Right atrium auricular region (tissue), 2 donors: ENCODE data around the gene CDC34. TPM values are rescaled to one million over a fixed set of nuclear protein-coding genes. Genes with fewer than 3 reads are reported as not detected.

Experiments
- DNase-seq: peaks from one replicate; pipeline ENCODE4 v3.0.0-alpha.2; 2019; ENCODE audit warnings: low spot score
- H3K27ac ChIP-seq, 2 donors: fragments of 200-600 bp; sonication (generic); 1 replicate in 1 of 2; 2 replicates in 1 of 2; pipeline ENCODE4 v1.5.1; 2016 to 2019
- H3K27me3 ChIP-seq, 2 donors: fragments of 200-600 bp; sonication (generic); one replicate each; pipeline versions ENCODE4 v1.5.1 to v1.6.0; 2017 to 2019
- H3K36me3 ChIP-seq: fragments of 200-600 bp; sonication (generic); one replicate; pipeline ENCODE4 v1.5.1; 2016
- H3K4me1 ChIP-seq, 2 donors: fragments of 200-600 bp; sonication (generic); one replicate each; pipeline versions ENCODE4 v1.5.1 to v1.6.0; 2017 to 2019
- H3K4me3 ChIP-seq, 2 donors: fragments of 200-600 bp; sonication (generic); 1 replicate in 1 of 2; 2 replicates in 1 of 2; pipeline ENCODE4 v1.5.1; 2017 to 2019; ENCODE audit warnings: mild to moderate bottlenecking in 1 of 2, moderate library complexity in 1 of 2
- H3K9me3 ChIP-seq, 2 donors: fragments of 200-600 bp; sonication (generic); one replicate each; pipeline ENCODE4 v1.5.1; 2019
- total RNA-seq, 2 donors: library from RNA; depleted of rRNA; stranded (reverse); fragments of >200 nt; gene quantifications; one replicate each; pipeline ENCODE4 v1.1.0, GENCODE V29; 2016
- TF ChIP-seq, protein P1 (sequence below), 2 donors: fragments of 200-600 bp; sonication (generic); IDR thresholded peaks; one replicate each; pipeline ENCODE4 v1.5.1; 2019; ENCODE audit warnings: antibody characterized with exemption in 2 of 2

CDC34 gene
- total RNA-seq, 2 donors from 2014 or later, result 55.8 to 75.0 TPM

DNA sequence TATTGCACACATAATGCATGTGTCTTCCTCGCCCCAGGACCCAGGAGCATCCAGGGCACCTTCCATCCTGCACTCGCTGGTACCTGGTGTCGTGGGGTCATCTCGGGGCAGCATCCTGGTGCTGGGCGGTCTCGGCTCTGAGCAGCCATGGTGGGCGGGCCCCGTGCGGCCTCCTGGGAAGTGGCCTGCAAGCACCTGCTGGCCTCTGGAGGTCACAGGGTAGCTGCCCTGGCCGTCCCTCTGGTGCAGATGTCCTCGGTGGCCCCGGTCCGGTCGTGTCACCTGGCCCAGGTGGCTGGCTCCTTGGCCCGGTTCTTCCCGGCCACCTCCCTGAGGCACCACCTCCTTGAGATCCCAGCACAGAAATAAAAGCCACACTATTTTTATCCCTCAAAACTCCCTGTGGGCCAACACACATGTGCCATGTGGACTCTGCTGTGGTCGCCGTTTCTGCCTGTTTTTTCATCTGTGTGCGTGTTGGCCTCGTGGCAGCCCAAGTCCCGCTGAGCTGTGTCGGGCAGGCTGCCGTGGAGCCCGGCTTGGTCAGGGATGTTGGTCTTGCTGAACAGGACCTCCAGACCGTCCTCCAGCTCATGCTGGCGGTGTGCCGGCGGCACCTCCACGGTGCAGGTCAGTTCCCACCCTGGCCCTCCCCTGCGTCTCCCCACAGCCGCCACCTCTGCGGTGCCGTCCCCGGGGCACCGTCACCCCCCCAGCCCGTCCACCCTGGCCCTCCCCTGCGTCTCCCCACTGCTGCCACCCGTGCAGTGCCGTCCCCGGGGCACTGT, 7.3 kb downstream of the CDC34 start:
- Histone ChIP-seq H3K4me1 (peaks cover 0 to 17% of the 10 kb centered on the region in 2 donors), H3K27me3 (no peaks in the 10 kb centered on the region), H3K27ac (no peak overlapping the region), H3K9me3 (no peaks in the 10 kb centered on the region), H3K4me3 (no peak overlapping the region), H3K36me3 (peaks cover 69% of the 10 kb centered on the region)
- DNase-seq, result no peak
- TF ChIP-seq, protein P1, sequence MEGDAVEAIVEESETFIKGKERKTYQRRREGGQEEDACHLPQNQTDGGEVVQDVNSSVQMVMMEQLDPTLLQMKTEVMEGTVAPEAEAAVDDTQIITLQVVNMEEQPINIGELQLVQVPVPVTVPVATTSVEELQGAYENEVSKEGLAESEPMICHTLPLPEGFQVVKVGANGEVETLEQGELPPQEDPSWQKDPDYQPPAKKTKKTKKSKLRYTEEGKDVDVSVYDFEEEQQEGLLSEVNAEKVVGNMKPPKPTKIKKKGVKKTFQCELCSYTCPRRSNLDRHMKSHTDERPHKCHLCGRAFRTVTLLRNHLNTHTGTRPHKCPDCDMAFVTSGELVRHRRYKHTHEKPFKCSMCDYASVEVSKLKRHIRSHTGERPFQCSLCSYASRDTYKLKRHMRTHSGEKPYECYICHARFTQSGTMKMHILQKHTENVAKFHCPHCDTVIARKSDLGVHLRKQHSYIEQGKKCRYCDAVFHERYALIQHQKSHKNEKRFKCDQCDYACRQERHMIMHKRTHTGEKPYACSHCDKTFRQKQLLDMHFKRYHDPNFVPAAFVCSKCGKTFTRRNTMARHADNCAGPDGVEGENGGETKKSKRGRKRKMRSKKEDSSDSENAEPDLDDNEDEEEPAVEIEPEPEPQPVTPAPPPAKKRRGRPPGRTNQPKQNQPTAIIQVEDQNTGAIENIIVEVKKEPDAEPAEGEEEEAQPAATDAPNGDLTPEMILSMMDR (IDR thresholded peaks at IDR 0.05), result no peak

DNA sequence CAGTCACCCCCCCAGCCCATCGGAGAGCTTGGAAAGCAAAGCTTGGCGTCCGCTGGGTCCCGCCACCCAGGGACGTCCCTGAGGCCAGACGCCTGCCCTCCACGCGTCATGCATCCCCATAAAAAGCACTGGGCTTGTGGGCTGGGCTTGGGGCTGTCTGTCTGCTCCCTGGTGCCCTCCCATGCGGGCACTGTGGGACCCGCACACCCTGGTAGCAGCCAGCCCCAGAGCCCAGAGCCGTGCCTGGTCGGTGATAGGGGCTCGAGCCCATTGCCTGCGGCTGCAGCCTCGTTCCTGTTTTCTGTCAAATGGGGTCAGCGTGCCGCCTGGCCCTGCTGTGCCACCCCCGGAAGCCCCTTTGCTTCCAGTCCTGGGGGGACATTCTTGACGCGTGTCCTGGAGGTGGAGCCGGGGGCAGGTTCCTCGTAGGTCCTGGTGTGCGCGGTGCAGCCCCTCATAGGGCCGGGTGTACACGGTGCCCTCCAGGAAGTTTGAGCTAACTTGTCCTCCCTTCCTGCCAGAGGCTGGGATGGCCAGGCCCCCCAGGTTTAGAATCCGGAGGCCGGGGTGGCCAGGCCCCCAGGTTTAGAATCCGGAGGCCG, 8.0 kb downstream of the CDC34 start:
- TF ChIP-seq, protein P1 (IDR thresholded peaks at IDR 0.05), result no peak
- DNase-seq, result no peak
- Histone ChIP-seq H3K27ac (no peak overlapping the region), H3K9me3 (no peaks in the 10 kb centered on the region), H3K4me1 (peaks cover 0 to 12% of the 10 kb centered on the region in 2 donors), H3K4me3 (no peak overlapping the region), H3K36me3 (peaks cover 69% of the 10 kb centered on the region), H3K27me3 (no peaks in the 10 kb centered on the region)

GRCh38 chr19:540867-541637, 9.5 kb downstream of the CDC34 start:
- DNase-seq, result no peak

DNA sequence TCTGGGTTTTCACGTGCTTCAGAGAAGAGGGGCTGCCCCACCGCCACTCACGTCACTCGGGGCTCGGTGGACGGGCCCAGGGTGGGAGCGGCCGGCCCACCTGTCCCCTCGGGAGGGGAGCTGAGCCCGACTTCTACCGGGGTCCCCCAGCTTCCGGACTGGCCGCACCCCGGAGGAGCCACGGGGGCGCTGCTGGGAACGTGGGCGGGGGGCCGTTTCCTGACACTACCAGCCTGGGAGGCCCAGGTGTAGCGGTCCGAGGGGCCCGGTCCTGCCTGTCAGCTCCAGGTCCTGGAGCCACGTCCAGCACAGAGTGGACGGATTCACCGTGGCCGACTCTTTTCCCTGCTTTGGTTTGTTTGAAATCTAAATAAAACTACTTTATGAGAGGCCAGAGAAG, 10.1 kb downstream of the CDC34 start:
- Histone ChIP-seq H3K9me3 (no peaks in the 10 kb centered on the region), H3K36me3 (peaks cover 54% of the 10 kb centered on the region), H3K27ac (no peak overlapping the region), H3K4me3 (no peak overlapping the region), H3K27me3 (no peaks in the 10 kb centered on the region), H3K4me1 (no peaks in the 10 kb centered on the region)
- no peak for DNase-seq
- TF ChIP-seq, protein P1 (IDR thresholded peaks at IDR 0.05), result no peak

More at GRCh38 chr19:540867-541637, 9.5 kb downstream of the CDC34 start:
- H3K36me3 ChIP-seq, result peaks cover 61% of the 10 kb centered on the region
- no peaks in the 10 kb centered on the region for H3K9me3 ChIP-seq
- H3K4me1 ChIP-seq, result no peaks in the 10 kb centered on the region
- no peak overlapping the region for H3K27ac ChIP-seq
- no peaks in the 10 kb centered on the region for H3K27me3 ChIP-seq
- no peak overlapping the region for H3K4me3 ChIP-seq
- TF ChIP-seq, protein P1 (IDR thresholded peaks at IDR 0.05), result no peak

- no peak overlapping the region for H3K27ac ChIP-seq
- H3K9me3 ChIP-seq, result no peaks in the 10 kb centered on the region
- no peak overlapping the region for H3K4me3 ChIP-seq
- no peak for DNase-seq
- H3K27me3 ChIP-seq, result no peaks in the 10 kb centered on the region
- no peaks in the 10 kb centered on the region for H3K4me1 ChIP-seq
- peaks cover 48% of the 10 kb centered on the region for H3K36me3 ChIP-seq
- TF ChIP-seq, protein P1 (IDR thresholded peaks at IDR 0.05), result no peak
These were observed 10.8 kb downstream of the CDC34 start for GRCh38 chr19:542173-542866.
